DND-41 (cell line): ENCODE measurements around the gene GRM5.

Experiments
- ATAC-seq: fragments of 200-7000 bp; cut with Tn5 transposase; 3 replicates; pipeline ENCODE4 v1.9.1; 2021; ENCODE audit warnings: low read depth; ENCODE audit not compliant: insufficient read depth
- DNase-seq: peaks from one replicate; pipeline ENCODE4 v3.0.0-alpha.2; 2020
- H2AFZ ChIP-seq: 2 replicates; pipeline ENCODE4 v1.6.0; 2012; ENCODE audit warnings: low read depth, low read length
- H3K27ac ChIP-seq: 2 replicates; pipeline ENCODE4 v1.5.1; 2012; ENCODE audit warnings: low read length, inconsistent platforms
- H3K27me3 ChIP-seq: fragments of 200-600 bp; sonication (generic); 2 replicates; pipeline ENCODE4 v1.6.0; 2012; ENCODE audit warnings: low read length, mild to moderate bottlenecking, inconsistent platforms; ENCODE audit not compliant: insufficient read depth, poor library complexity
- H3K36me3 ChIP-seq: 2 replicates; pipeline ENCODE4 v1.5.1; 2012; ENCODE audit warnings: low read length, inconsistent platforms; ENCODE audit not compliant: insufficient read depth
- H3K4me1 ChIP-seq: 2 replicates; pipeline ENCODE4 v1.5.1; 2012; ENCODE audit warnings: mild to moderate bottlenecking, low read length; ENCODE audit not compliant: insufficient read depth
- H3K4me2 ChIP-seq: 2 replicates; pipeline ENCODE4 v1.6.0; 2012; ENCODE audit warnings: mild to moderate bottlenecking, moderate library complexity, low read length, inconsistent platforms; ENCODE audit not compliant: insufficient read depth
- H3K4me3 ChIP-seq, 2 experiments: fragments of 200-600 bp in 1 of 2; shearing (Covaris generic) in 1 of 2; 2 replicates each; pipeline ENCODE4 v1.5.1; 2012 to 2016; ENCODE audit warnings: inconsistent platforms in 2 of 2, low read length in 2 of 2, mild to moderate bottlenecking in 2 of 2, low read depth in 1 of 2, moderate library complexity in 1 of 2
- H3K79me2 ChIP-seq: 2 replicates; pipeline ENCODE4 v1.6.0; 2012; ENCODE audit warnings: low read length, inconsistent platforms; ENCODE audit not compliant: insufficient read depth
- H3K9ac ChIP-seq: 2 replicates; pipeline ENCODE4 v1.6.0; 2012; ENCODE audit warnings: low read depth, mild to moderate bottlenecking, inconsistent platforms, low read length, moderate library complexity
- H3K9me3 ChIP-seq: 2 replicates; pipeline ENCODE4 v1.5.1; 2012; ENCODE audit warnings: low read length, moderate library complexity, mild to moderate bottlenecking, inconsistent platforms; ENCODE audit not compliant: insufficient read depth, severe bottlenecking
- H4K20me1 ChIP-seq: 2 replicates; pipeline ENCODE4 v1.6.0; 2012; ENCODE audit warnings: low read length; ENCODE audit not compliant: insufficient read depth
- CTCF ChIP-seq: IDR thresholded peaks from 2 replicates; pipeline ENCODE4 v1.5.1; 2012; ENCODE audit warnings: borderline replicate concordance, low read length, moderate library complexity, mild to moderate bottlenecking; ENCODE audit not compliant: poor library complexity, severe bottlenecking; ENCODE audit errors: extremely low read depth
- EZH2 ChIP-seq: IDR thresholded peaks from 3 replicates; pipeline ENCODE4 v1.6.1; 2012; ENCODE audit warnings: borderline replicate concordance, low read depth, mild to moderate bottlenecking, moderate library complexity, low read length, inconsistent platforms; ENCODE audit not compliant: severe bottlenecking

GRM5 gene

GRCh38 chr11:88818978-88819377, 246.8 kb downstream of the GRM5 start:
- Histone ChIP-seq H3K36me3 (no peaks in the 10 kb centered on the region), H2AFZ (no peak overlapping the region), H3K9ac (no peak overlapping the region), H3K27me3 (no peaks in the 10 kb centered on the region), H3K27ac (no peak overlapping the region), H4K20me1 (no peaks in the 10 kb centered on the region), H3K4me2 (no peak overlapping the region), H3K9me3 (peaks cover 7% of the 10 kb centered on the region), H3K79me2 (no peaks in the 10 kb centered on the region), H3K4me3 (no peak overlapping the region), H3K4me1 (no peaks in the 10 kb centered on the region)
- DNase-seq (no peak), ATAC-seq (no peak)
- TF ChIP-seq CTCF, result no peak
- no peak for TF ChIP-seq EZH2

GRCh38 chr11:88815505-88815904, 250.3 kb downstream of the GRM5 start:
- DNase-seq, result no peak
- H3K27ac ChIP-seq, result no peak overlapping the region
- H2AFZ ChIP-seq, result no peak overlapping the region
- H4K20me1 ChIP-seq, result no peaks in the 10 kb centered on the region
- H3K27me3 ChIP-seq, result no peaks in the 10 kb centered on the region
- TF ChIP-seq EZH2 (no peak), CTCF (no peak)
- no peak overlapping the region for H3K4me3 ChIP-seq
- H3K9ac ChIP-seq, result no peak overlapping the region
- H3K9me3 ChIP-seq, result peaks cover 7% of the 10 kb centered on the region
- H3K4me2 ChIP-seq, result no peak overlapping the region
- H3K36me3 ChIP-seq, result no peaks in the 10 kb centered on the region
- H3K79me2 ChIP-seq, result no peaks in the 10 kb centered on the region
- H3K4me1 ChIP-seq, result peaks cover 5% of the 10 kb centered on the region; the same call in 1 of the 2 replicates
- ATAC-seq, result no peak

GRCh38 chr11:88814076-88814475, 251.7 kb downstream of the GRM5 start:
- no peaks in the 10 kb centered on the region for H3K36me3 ChIP-seq
- no peak for DNase-seq
- H3K9ac ChIP-seq, result no peak overlapping the region
- TF ChIP-seq CTCF, result no peak
- no peak for TF ChIP-seq EZH2
- H3K9me3 ChIP-seq, result peaks cover 7% of the 10 kb centered on the region
- ATAC-seq, result no peak
- no peak overlapping the region for H2AFZ ChIP-seq
- no peak overlapping the region for H3K4me2 ChIP-seq
- H3K79me2 ChIP-seq, result no peaks in the 10 kb centered on the region
- no peaks in the 10 kb centered on the region for H3K27me3 ChIP-seq
- no peaks in the 10 kb centered on the region for H4K20me1 ChIP-seq
- H3K4me1 ChIP-seq, result peaks cover 5% of the 10 kb centered on the region; the same call in 1 of the 2 replicates
- no peak overlapping the region for H3K27ac ChIP-seq
- H3K4me3 ChIP-seq, result no peak overlapping the region
